Measurements from ENCODE around the gene PRXL2B. TPM values are rescaled to one million over a fixed set of nuclear protein-coding genes. Genes with fewer than 3 reads are reported as not detected.

The PRXL2B gene
- total RNA-seq, 2 experiments from 2014 or later = 5.2 to 10.4 TPM

GRCh38 chr1:2639607-2640521 is 53.3 kb downstream of the PRXL2B start:
- CTCF ChIA-PET (ENCODE audit: unreplicated experiment) = no interaction called here
- no peak for DNase-seq (ENCODE audit: low spot score)
- Histone ChIP-seq H3K9me3 (ENCODE audit: low read length) (peaks cover 10% of the 10 kb centered on the region; the same call in 1 of the 2 replicates), H3K79me2 (ENCODE audit: insufficient read depth, low read depth, low read length) (no peaks in the 10 kb centered on the region), H2AFZ (ENCODE audit: low read length) (no peak overlapping the region), H3K9me2 (ENCODE audit: insufficient read depth, low read length) (no peaks in the 10 kb centered on the region), H3K4me2 (ENCODE audit: low read length) (no peak overlapping the region), H3K4me1 (ENCODE audit: insufficient read depth, low read length, poor library complexity, severe bottlenecking) (peaks cover 10% of the 10 kb centered on the region), H3K4me3 (ENCODE audit: low read depth, low read length, poor library complexity, severe bottlenecking) (no peak overlapping the region), H3K27ac (ENCODE audit: low read depth, low read length, poor library complexity, severe bottlenecking) (no peak overlapping the region), H4K20me1 (ENCODE audit: insufficient read depth, low read length) (no peaks in the 10 kb centered on the region), H3K36me3 (ENCODE audit: insufficient read depth, low read length) (no peaks in the 10 kb centered on the region)
- POLR2A ChIA-PET = no interaction called here
- intact Hi-C loops (cut with micrococcal nuclease; ENCODE audit: unreplicated experiment) = no loop called here
- no TSS peak for BruUV-seq (replicated peaks)
- no peak for TF ChIP-seq EZH2phosphoT487 (IDR thresholded peaks at IDR 0.05; ENCODE audit: borderline replicate concordance, low read depth, low read length)
- TF ChIP-seq CTCF (conservative IDR thresholded peaks at IDR 0.05; ENCODE audit: low read length) = no peak

DNA sequence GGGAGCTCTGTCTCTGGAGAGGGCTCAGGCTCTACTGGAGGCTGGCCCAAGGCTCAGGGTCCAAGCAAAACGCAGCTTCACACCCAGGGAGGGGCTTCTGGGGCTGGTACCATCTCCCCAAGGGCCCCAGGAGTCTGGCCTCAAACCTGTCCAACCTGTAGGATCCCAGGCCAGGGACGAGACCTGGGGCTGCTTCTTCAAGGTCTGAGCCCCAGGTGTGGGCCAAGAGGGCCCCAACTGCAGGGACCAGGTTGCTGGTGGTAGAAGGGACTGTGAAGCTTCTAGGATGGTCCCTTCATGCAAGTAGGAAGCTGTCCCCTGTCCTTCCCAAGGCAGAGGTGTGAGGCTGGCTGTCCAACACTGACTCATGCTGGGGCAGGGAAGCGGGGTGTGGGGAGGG is 54.0 kb downstream of the PRXL2B start:
- H3K27ac ChIP-seq (ENCODE audit: low read depth, low read length, poor library complexity, severe bottlenecking) = no peak overlapping the region
- BruUV-seq (replicated peaks) = no TSS peak
- H3K9me3 ChIP-seq (ENCODE audit: low read length) = peaks cover 10% of the 10 kb centered on the region; the same call in 1 of the 2 replicates

More for the DNA sequence above, 54.0 kb downstream of the PRXL2B start:
- Histone ChIP-seq H3K79me2 (ENCODE audit: insufficient read depth, low read depth, low read length) (no peaks in the 10 kb centered on the region), H4K20me1 (ENCODE audit: insufficient read depth, low read length) (no peaks in the 10 kb centered on the region), H2AFZ (ENCODE audit: low read length) (no peak overlapping the region), H3K36me3 (ENCODE audit: insufficient read depth, low read length) (no peaks in the 10 kb centered on the region), H3K4me2 (ENCODE audit: low read length) (no peak overlapping the region), H3K4me3 (ENCODE audit: low read depth, low read length, poor library complexity, severe bottlenecking) (no peak overlapping the region), H3K9me2 (ENCODE audit: insufficient read depth, low read length) (no peaks in the 10 kb centered on the region), H3K4me1 (ENCODE audit: insufficient read depth, low read length, poor library complexity, severe bottlenecking) (peaks cover 10% of the 10 kb centered on the region)
- DNase-seq (ENCODE audit: low spot score) = no peak
- intact Hi-C loops (cut with micrococcal nuclease; ENCODE audit: unreplicated experiment) = no loop called here
- POLR2A ChIA-PET = no interaction called here
- TF ChIP-seq CTCF (conservative IDR thresholded peaks at IDR 0.05; ENCODE audit: low read length) (no peak), EZH2phosphoT487 (IDR thresholded peaks at IDR 0.05; ENCODE audit: borderline replicate concordance, low read depth, low read length) (no peak)
- CTCF ChIA-PET (ENCODE audit: unreplicated experiment) = no interaction called here

Other genes with a start within 250 kb of the PRXL2B start
- gene MORN1, start 195.2 kb upstream of the PRXL2B start, total RNA-seq (2014; rRNA removed; shearing (Covaris generic)) = 13.1 and 19.4 TPM in 2 replicates
- gene MORN1, start 195.2 kb upstream of the PRXL2B start, total RNA-seq (2022) = 23.6 and 29.7 TPM in 2 replicates
- gene RER1, start 194.9 kb upstream of the PRXL2B start, total RNA-seq (2014; rRNA removed; shearing (Covaris generic)) = 54.4 and 60.5 TPM in 2 replicates
- gene RER1, start 194.9 kb upstream of the PRXL2B start, total RNA-seq (2022) = 113 and 138 TPM in 2 replicates
- 22.6 and 23.3 TPM in 2 replicates for gene PEX10, start 174.2 kb upstream of the PRXL2B start, total RNA-seq (2014; rRNA removed; shearing (Covaris generic))
- 19.4 and 24.5 TPM in 2 replicates for gene PEX10, start 174.2 kb upstream of the PRXL2B start, total RNA-seq (2022)
- gene PLCH2, start 110.5 kb upstream of the PRXL2B start, total RNA-seq (2014; rRNA removed; shearing (Covaris generic)) = 1.8 and 2.2 TPM in 2 replicates
- gene PLCH2, start 110.5 kb upstream of the PRXL2B start, total RNA-seq (2022) = 1.0 and 1.4 TPM in 2 replicates
- gene PANK4, start 60.2 kb upstream of the PRXL2B start, total RNA-seq (2014; rRNA removed; shearing (Covaris generic)) = 43.6 and 55.9 TPM in 2 replicates
- 49.1 and 53.9 TPM in 2 replicates for gene PANK4, start 60.2 kb upstream of the PRXL2B start, total RNA-seq (2022)
- gene HES5, start 56.5 kb upstream of the PRXL2B start, total RNA-seq (2014; rRNA removed; shearing (Covaris generic)) = not detected in 2 replicates
- not detected in 2 replicates for gene HES5, start 56.5 kb upstream of the PRXL2B start, total RNA-seq (2022)
- 15.0 and 18.5 TPM in 2 replicates for gene TNFRSF14, start 30.4 kb upstream of the PRXL2B start, total RNA-seq (2014; rRNA removed; shearing (Covaris generic))
- gene TNFRSF14, start 30.4 kb upstream of the PRXL2B start, total RNA-seq (2022) = 15.7 and 18.9 TPM in 2 replicates
- gene MMEL1, start 46.2 kb downstream of the PRXL2B start, total RNA-seq (2014; rRNA removed; shearing (Covaris generic)) = not detected in 2 replicates
- gene MMEL1, start 46.2 kb downstream of the PRXL2B start, total RNA-seq (2022) = not detected in 2 replicates
- 0.77 and 1.1 TPM in 2 replicates for gene TTC34, start 214.9 kb downstream of the PRXL2B start, total RNA-seq (2014; rRNA removed; shearing (Covaris generic))
- gene TTC34, start 214.9 kb downstream of the PRXL2B start, total RNA-seq (2022) = 2.2 TPM in 2 replicates

All from OCI-LY7 (cell line).